ENCODE measurements around the gene C11orf97. TPM values are rescaled to one million over a fixed set of nuclear protein-coding genes. Genes with fewer than 3 reads are reported as not detected.

The C11orf97 gene
- total and polyA plus RNA-seq, 2 of the 8 experiments (the other 6 are each of a cell fraction or from before 2014, with no cell fraction given): not detected

GRCh38 chr11:94574193-94574961 lies 62.1 kb downstream of the C11orf97 start:
- H3K14ac ChIP-seq (ENCODE audit: insufficient read length): no peak overlapping the region
- H4K20me1 ChIP-seq (replicated peaks in 1 of 2; ENCODE audit: control insufficient read depth in 1 of 2, insufficient read depth in 2 of 2, low read length in 2 of 2): no peaks in the 10 kb centered on the region
- no peaks in the 10 kb centered on the region for H3K9me3 ChIP-seq (ENCODE audit: insufficient read depth in 2 of 2, low read depth in 1 of 2, low read length in 1 of 2)
- H3K4me2 ChIP-seq (ENCODE audit: insufficient read depth in 1 of 2, low read depth in 2 of 2, low read length in 2 of 2): no peak overlapping the region
- no peaks in the 10 kb centered on the region for H3K79me2 ChIP-seq (ENCODE audit: control insufficient read depth in 1 of 2, insufficient read depth in 2 of 2, low read length in 2 of 2)
- TF ChIP-seq RBBP5 (IDR thresholded peaks at IDR 0.05; ENCODE audit: borderline replicate concordance, low read depth, low read length) (no peak), BACH1 (IDR thresholded peaks at IDR 0.05; ENCODE audit: low read length) (no peak), CBX5 (IDR thresholded peaks at IDR 0.05; ENCODE audit: low read depth, low read length) (no peak)
- H3K4ac ChIP-seq (replicated peaks; ENCODE audit: insufficient read length, low read depth, low read length): no peak overlapping the region
- DNase-seq (ENCODE audit: low read depth in 1 of 2, low spot score in 2 of 2) (no peak), FAIRE-seq (no peak)
- no peak overlapping the region for H3K23ac ChIP-seq (ENCODE audit: insufficient read length)
- H3K18ac ChIP-seq (ENCODE audit: extremely low read depth, low read length): no peak overlapping the region
- no peak overlapping the region for H2BK120ac ChIP-seq (replicated peaks; ENCODE audit: low read depth, low read length)
- no peak overlapping the region for H2BK5ac ChIP-seq (ENCODE audit: low read depth, low read length)
- ChIA-PET POLR2A (ENCODE audit: partially characterized antibody) (no interaction called here), CTCF (ENCODE audit: partially characterized antibody) (interaction anchor here (1.2 to 2.0 kb wide), 2 partner anchors 9 to 13 kb away, joined by 3 to 5 read pairs; no protein-coding TSS in a partner anchor)
- no peak overlapping the region for H2BK12ac ChIP-seq (ENCODE audit: low read depth, low read length)
- no peak overlapping the region for H4K8ac ChIP-seq (ENCODE audit: extremely low read depth, insufficient read depth, low read length)
- no peak overlapping the region for H2AFZ ChIP-seq (ENCODE audit: low read length)
- H3K36me3 ChIP-seq (ENCODE audit: control insufficient read depth in 2 of 4, insufficient read depth in 4 of 4, low read length in 3 of 4): no peaks in the 10 kb centered on the region
- H3K27me3 ChIP-seq (replicated peaks in 1 of 4; ENCODE audit: control insufficient read depth in 3 of 4, extremely low read depth in 1 of 4, insufficient read depth in 3 of 4, low read length in 3 of 4): no peaks in the 10 kb centered on the region
- no peak overlapping the region for H4K5ac ChIP-seq (ENCODE audit: insufficient read length, low read depth, low read length)
- no peaks in the 10 kb centered on the region for H3K4me1 ChIP-seq (replicated peaks in 1 of 4; ENCODE audit: control insufficient read depth in 3 of 4, insufficient read depth in 4 of 4, low read length in 3 of 4)
- no peak overlapping the region for H2BK15ac ChIP-seq (ENCODE audit: low read length)
- H3K23me2 ChIP-seq (ENCODE audit: low read depth, low read length): no peaks in the 10 kb centered on the region
- H2AK5ac ChIP-seq (ENCODE audit: low read depth, low read length): no peak overlapping the region
- no peak overlapping the region for H4K91ac ChIP-seq (replicated peaks; ENCODE audit: insufficient read length, low read length)
- 87% methylated on average over 13 of the region's 13 CpGs; no CpG with 5 or more reads in 1 of the 2 experiments for WGBS, 2 experiments (ENCODE audit: extremely low coverage in 1 of 2, insufficient coverage in 1 of 2, insufficient read length in 1 of 2, insufficient replicate concordance in 2 of 2, low coverage in 1 of 2, low lambda C conversion rate in 2 of 2, missing lambda C conversion rate in 1 of 2)
- no peak overlapping the region for H3K56ac ChIP-seq (replicated peaks; ENCODE audit: insufficient read length, low read depth, low read length)
- no peak overlapping the region for H3K27ac ChIP-seq (ENCODE audit: low read depth, low read length)
- no peak overlapping the region for H3K9ac ChIP-seq (replicated peaks in 1 of 4; ENCODE audit: extremely low read depth in 1 of 4, low read depth in 3 of 4, low read length in 3 of 4)
- H2BK20ac ChIP-seq (ENCODE audit: low read length): no peak overlapping the region
- H3K4me3 ChIP-seq (ENCODE audit: extremely low read depth in 1 of 4, insufficient read depth in 2 of 4, low read depth in 3 of 4, low read length in 4 of 4): no peak overlapping the region
- no peaks in the 10 kb centered on the region for H3K79me1 ChIP-seq (ENCODE audit: low read depth, low read length)

Data from H1 (cell line).